NCI-H748 (cell line): Measurements from ENCODE around the gene NCKAP5.
"Not testable (repeated sequence)": the region's sequence is repeated elsewhere in the genome, so short reads cannot be mapped to it uniquely, and the experiment has no call there.

ENCODE experiments used
- DNase-seq: peaks from one replicate; lab custom pipeline; 2025; ENCODE audit not compliant: unreplicated experiment; lab: John Stamatoyannopoulos, UW

NCKAP5 gene

DNA sequence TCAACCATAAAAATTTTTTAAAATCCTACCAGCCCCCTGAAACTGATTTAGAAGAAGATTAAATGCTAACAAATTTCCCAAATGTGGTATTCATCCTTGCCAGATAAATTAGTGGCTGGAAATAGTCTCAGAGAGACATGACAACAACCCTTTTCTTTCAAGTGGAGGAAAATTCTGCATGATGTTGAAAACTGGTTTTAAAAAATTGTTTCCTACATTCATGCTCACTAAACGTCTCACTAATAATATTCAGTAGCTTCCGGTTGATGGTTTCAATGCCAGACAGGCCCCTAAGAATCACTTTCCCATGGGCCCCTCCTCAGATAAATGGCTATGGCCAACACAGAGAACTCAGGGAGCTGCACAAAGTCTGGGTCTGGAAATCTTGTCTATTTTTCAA lies 43.2 kb downstream of the NCKAP5 start:
- no peak for DNase-seq

GRCh38 chr2:133523406-133523805 lies 44.9 kb downstream of the NCKAP5 start:
- DNase-seq = no peak

DNA sequence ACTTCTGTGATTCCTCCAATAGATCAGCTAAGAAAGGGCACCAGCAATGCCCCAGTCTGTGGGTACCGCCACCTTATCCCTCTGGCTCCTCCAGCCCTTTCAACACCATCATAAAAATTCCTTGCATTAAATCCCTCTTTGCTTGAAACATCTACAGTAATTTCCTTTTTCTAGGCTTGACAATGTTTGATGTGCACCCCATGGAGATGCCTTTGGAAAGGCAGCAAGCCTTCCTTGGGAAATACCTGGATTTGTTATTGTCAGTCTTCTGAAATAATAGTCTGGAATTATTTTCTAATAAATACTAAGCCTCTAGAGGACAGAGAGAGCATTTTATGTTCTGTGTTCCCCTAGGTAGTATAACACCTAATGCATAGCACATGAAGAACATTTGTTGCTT lies 46.1 kb downstream of the NCKAP5 start:
- no peak for DNase-seq

GRCh38 chr2:133521146-133521745 lies 47.0 kb downstream of the NCKAP5 start:
- DNase-seq = no peak

DNA sequence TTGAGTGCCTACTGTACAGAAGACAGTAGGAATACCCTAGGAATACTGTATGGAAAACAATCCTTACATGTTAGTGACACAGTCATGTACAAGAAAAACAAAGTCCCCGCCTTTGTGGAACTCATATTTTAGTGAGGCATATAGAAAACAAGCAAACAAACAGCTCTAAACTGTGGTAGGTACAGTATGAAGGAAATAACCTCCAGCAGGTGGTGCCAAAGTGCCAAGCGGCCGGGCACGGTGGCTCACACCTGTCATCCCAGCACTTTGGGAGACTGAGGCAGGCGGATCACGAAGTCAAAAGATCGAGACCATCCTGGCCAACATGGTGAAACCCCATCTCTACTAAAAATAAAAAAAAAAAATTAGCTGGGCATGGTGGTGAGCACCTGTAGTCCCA lies 48.6 kb downstream of the NCKAP5 start:
- not testable (repeated sequence) for DNase-seq

DNA sequence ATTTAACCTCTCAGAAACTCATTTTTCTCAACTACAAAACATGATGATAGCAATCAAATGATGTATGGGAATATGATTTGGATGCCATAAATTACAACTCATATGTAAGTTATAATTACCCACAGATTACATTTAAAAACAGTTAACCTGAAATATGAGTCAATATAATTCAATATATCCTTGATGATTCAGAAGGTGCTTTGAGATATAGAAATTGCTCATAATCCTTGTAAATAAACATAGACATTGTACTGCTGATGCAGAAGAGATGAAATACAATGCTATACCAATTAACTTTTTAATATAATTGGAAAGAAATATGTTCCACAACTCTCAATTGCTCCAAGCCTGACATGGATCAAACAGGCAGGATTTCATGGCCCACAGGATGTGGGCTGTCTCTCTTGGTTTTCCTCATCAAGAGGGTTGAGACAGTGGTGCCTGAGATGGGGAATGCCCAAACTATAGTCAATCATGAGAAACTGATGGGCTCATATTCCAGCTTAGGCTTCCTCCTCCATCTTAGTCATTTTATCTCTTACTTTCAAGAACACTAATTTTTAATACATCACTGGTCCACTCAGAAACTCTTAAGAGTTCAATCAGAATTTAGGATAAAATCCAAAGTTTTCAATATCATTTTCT lies 49.4 kb downstream of the NCKAP5 start:
- DNase-seq = no peak

GRCh38 chr2:133517876-133518275 lies 50.4 kb downstream of the NCKAP5 start:
- no peak for DNase-seq

- DNase-seq = no peak
These were observed 51.7 kb downstream of the NCKAP5 start for GRCh38 chr2:133516405-133517026.

GRCh38 chr2:133515271-133515670 lies 53.0 kb downstream of the NCKAP5 start:
- DNase-seq = no peak

DNA sequence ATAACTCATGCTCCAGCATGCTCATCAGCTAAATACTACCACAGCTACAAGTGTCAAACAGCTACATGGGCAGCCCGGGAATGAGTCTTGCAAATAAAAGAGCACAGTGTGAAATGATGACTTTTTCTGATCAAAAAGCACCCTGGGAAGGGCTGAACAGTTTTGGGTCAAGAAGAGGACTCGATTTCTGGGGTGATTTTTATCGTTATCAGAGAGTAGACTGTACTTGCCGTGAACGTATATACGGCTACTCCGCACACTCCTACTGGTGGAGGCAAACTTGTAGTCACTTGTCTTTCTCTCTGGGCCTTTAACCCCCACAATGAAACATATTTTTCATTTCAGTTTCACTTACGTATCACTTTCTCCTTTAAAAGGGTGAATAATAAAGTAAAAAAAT lies 54.4 kb downstream of the NCKAP5 start:
- no peak for DNase-seq

DNA sequence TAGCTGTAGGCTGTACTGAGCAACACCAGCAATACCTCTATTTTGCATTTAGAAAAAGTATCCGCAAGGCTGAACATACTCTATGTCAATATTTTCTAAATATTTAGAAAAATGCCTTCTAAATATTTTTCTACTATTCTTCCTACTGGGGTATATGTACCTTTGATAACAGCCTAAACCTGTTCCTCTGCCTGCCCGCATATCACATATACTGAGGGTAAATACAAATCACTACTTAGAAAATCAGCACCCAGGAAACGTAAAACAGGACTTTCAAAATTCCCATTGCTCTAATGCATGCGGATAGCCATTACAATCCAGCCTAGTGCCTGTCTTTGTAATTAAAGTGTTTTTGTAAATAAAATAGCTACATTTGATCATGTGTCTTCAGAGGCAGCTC lies 56.1 kb downstream of the NCKAP5 start:
- DNase-seq = no peak

GRCh38 chr2:133511679-133512078 lies 56.6 kb downstream of the NCKAP5 start:
- no peak for DNase-seq

DNA sequence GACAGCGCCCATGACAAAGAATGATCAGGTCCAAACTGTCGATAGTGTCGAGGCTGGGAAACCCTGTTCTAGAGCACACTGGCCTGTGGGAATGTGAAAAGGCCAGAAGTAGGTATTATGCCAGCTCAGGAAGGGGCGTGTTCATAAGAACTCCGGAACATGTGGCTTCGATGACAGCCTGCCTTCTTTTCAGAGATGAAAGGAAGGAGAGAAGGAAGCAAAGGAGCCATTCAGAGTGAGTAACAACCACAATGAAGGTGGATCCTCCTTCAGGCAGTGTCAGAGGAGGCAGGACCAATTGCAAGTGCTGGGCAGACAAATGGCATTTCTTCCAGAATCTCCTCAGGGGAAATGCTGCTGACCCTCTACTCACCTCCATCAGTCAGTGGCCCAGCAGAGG lies 58.5 kb downstream of the NCKAP5 start:
- no peak for DNase-seq

DNA sequence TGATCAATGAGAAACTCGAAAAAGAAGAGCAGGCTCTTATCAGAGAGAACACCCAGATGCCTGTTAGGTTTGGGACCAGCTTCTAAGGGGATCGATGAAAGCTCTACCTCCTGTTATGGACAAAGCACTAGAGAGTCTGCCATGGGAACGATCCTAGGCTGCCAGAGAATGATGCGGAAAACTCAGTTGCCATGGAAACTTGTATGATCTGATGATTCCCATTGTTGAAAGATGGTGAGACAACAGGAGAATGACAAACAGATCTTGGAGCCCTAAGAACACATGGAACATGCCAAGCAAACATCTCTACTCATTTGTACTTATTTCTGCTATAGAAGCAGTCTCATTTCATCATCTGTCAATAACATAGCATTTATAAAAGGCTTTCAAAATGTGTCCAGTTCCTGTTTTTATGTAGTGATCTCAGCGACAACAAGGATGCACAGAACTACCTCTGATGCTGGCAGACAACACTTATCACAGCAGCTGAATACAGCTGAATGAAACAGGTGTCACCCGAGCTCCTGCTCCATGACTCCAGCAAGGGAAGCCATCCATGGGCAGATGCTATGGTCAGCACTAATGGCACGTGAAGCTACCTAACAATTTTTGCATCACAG lies 59.6 kb downstream of the NCKAP5 start:
- DNase-seq = peak; percentile 25

GRCh38 chr2:133506996-133507395 lies 61.3 kb downstream of the NCKAP5 start:
- DNase-seq = no peak

DNA sequence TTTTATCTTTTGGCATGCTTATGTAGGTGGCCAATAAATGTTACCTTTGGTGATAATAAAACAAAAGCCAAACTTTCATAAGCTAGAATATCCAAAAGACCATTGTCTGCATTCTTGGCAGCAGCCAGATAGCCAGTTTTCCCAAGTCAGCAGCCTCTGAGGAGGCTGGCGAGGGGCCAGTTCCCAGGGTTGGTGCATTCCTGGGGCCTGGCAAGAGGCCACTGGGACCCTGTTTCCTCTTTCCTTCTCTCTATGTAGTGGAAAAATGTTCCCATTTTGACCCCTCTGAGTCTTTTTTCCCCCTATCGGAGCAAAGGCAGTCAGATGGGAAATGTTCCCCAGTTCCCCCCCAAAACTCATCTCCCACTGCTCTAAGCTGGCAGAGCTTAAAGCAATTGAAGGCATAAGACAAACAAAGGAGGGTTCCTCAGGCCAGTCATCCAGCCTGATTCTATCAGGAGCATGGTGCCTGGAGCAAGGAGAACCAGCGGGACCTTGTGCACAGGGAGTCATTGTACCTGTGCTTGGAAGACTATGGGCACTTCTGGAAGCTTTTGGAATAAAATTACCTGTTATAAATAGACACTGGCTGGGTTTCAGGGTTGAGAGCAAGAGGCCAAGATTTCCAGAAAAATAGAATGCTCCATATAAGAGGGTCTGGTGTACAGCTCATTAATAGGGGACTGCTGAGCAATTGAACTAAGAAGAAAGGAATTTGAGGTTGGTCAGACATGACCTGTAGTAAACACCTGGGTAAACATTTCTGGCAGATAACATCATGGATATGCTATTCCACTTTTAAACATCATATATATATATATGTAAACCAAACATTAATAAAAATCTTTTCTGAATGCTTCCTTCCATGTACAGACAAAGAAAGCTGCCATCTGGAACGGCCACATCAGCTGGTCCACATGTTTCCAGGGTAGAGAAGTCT lies 63.4 kb downstream of the NCKAP5 start:
- no peak for DNase-seq

DNA sequence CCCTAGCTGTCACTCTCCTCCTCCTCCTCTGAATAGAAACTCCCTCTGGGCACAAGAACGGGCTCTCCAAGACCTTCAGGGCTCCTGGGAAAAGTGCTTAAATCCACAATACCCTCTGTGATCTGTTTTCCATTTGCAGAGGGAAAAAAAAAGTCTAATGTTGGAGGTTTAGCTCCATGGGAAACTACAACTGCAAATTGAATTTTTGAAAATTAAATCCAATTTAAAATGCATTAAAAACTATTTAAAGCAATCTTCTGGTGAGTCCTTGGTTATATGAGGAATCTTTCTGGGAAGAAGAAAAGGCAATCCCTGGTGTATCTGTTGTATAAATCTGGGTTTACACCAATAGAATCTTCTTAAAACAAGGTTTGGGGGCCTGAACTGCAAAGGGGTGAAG lies 64.3 kb downstream of the NCKAP5 start:
- DNase-seq = no peak

DNA sequence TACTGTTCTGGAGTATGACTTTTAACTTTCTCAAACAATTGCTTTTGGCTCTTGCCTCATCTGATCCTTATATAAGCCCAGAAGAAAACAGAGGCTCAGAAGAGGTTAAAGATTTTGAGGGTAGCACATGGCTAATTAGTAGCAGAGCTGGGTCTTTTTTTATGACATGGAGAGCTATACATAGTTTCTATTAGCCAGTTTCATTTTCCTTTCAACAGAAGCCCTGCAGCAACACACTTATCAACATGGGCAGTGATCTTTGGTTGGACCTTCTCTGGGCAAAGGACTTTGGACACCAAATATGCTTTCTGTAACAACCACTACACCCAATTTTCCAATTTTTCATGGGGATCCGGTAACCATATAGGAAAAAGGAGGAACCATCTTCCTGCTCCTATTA lies 64.9 kb downstream of the NCKAP5 start:
- DNase-seq = no peak

DNA sequence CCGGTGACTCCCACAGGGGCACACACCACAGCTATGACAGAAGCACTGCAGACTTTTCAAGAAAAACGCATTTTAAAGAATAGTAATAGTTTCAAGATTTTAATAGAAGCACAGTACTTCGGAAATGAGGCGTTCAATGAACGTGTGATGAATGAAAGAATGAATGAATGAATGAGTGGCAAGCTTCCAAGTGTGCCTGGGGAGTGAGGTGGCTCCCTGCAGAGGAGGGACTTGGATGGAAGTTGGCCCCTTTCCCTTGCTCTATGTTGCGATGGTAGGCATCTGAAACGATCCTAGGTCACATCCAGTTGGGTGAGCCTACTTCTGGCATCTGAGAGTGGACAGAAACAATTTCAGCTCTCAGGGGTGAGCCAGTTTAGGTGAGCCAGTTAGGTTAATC lies 65.6 kb downstream of the NCKAP5 start:
- no peak for DNase-seq

DNA sequence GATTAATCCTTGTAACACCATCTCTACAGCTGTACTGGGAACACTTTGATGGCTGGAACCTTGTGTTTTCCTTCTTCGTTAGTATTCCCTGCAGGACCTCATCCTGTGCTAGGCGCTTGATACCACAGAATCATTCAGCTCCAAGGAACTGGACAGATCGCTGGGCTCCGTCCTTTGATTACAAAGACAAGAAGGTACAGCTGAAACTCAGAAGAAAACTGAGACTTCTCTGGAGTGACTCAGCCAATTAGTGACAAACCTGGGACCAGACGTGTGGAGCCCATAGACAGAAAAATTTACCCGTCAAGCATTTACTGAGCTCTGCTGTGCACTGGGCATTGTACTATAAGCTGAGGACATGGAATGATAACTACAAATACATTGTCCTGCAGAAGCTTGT lies 67.3 kb downstream of the NCKAP5 start:
- DNase-seq = no peak
